ENCODE results near the gene ZNF76.
"Not testable (repeated sequence)": the region's sequence is repeated elsewhere in the genome, so short reads cannot be mapped to it uniquely, and the experiment has no call there.

ZNF76 gene

GRCh38 chr6:35300848-35301247, 41.3 kb downstream of the ZNF76 start:
- no peak for DNase-seq (ENCODE audit: low spot score)

GRCh38 chr6:35302604-35303241, 43.2 kb downstream of the ZNF76 start:
- DNase-seq (ENCODE audit: low spot score) = peak; percentile 30

GRCh38 chr6:35304299-35304698, 44.8 kb downstream of the ZNF76 start:
- DNase-seq (ENCODE audit: low spot score) = no peak

GRCh38 chr6:35305117-35305516, 45.6 kb downstream of the ZNF76 start:
- no peak for DNase-seq (ENCODE audit: low spot score)

- not testable (repeated sequence) for DNase-seq (ENCODE audit: low spot score)
Measured at GRCh38 chr6:35307138-35307537, 47.6 kb downstream of the ZNF76 start.

- not testable (repeated sequence) for DNase-seq (ENCODE audit: low spot score)
Measured at GRCh38 chr6:35308543-35308942, 49.0 kb downstream of the ZNF76 start.

GRCh38 chr6:35309611-35310264, 50.2 kb downstream of the ZNF76 start:
- DNase-seq (ENCODE audit: low spot score) = no peak

GRCh38 chr6:35310265-35310831, 50.8 kb downstream of the ZNF76 start:
- no peak for DNase-seq (ENCODE audit: low spot score)

- DNase-seq (ENCODE audit: low spot score) = no peak
Measured at GRCh38 chr6:35311390-35312075, 52.0 kb downstream of the ZNF76 start.

- no peak for DNase-seq (ENCODE audit: low spot score)
Measured at GRCh38 chr6:35312076-35312800, 52.7 kb downstream of the ZNF76 start.

- DNase-seq (ENCODE audit: low spot score) = no peak
Measured at GRCh38 chr6:35312807-35313206, 53.3 kb downstream of the ZNF76 start.

- DNase-seq (ENCODE audit: low spot score) = no peak
Measured at GRCh38 chr6:35317483-35318195, 58.1 kb downstream of the ZNF76 start.

GRCh38 chr6:35318196-35319171, 58.9 kb downstream of the ZNF76 start:
- peak; percentile 30 for DNase-seq (ENCODE audit: low spot score)

GRCh38 chr6:35319346-35320030, 60.0 kb downstream of the ZNF76 start:
- DNase-seq (ENCODE audit: low spot score) = no peak

- DNase-seq (ENCODE audit: low spot score) = no peak
Measured at GRCh38 chr6:35320031-35320410, 60.5 kb downstream of the ZNF76 start.

GRCh38 chr6:35321091-35321490, 61.6 kb downstream of the ZNF76 start:
- DNase-seq (ENCODE audit: low spot score) = no peak

- DNase-seq (ENCODE audit: low spot score) = peak; percentile 52
Measured at GRCh38 chr6:35327349-35328027, 68.0 kb downstream of the ZNF76 start.

GRCh38 chr6:35328108-35328723, 68.7 kb downstream of the ZNF76 start:
- DNase-seq (ENCODE audit: low spot score) = no peak

GRCh38 chr6:35328965-35329364, 69.4 kb downstream of the ZNF76 start:
- DNase-seq (ENCODE audit: low spot score) = not testable (repeated sequence)
